OCI-LY3 (cell line): ENCODE measurements around the gene ST6GALNAC5.

Source experiments
- CTCF ChIP-seq: fragments of 200-600, 300-600 bp; sonication (generic); IDR thresholded peaks from 2 replicates; pipeline ENCODE4 v1.5.1; 2014; ENCODE audit warnings: antibody characterized with exemption, low read length, low read depth
- EZH2phosphoT487 ChIP-seq: fragments of 200-600 bp; shearing (Covaris generic); IDR thresholded peaks from 2 replicates; pipeline ENCODE4 v1.6.1; 2018; ENCODE audit warnings: antibody characterized with exemption, mixed run types, low read depth

DNA sequence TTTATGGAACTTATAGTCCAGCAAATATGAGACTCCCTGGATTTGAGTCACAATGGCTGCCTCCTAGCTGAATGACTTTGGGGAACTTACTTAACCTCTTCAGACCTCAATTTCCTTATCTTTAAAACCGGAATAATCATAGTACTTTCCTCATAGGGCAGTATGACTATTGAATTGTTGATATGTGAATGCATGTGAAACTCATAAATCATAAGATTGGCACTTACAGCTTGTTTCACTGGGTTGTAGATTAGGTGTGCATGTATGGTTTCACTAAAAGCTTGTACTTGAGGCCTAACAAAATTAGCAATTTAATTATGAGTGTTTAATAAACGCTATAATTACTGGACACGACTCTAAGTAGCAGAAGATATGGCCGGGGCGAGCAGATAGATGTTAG is 72.5 kb downstream of the ST6GALNAC5 start:
- TF ChIP-seq CTCF (no peak), EZH2phosphoT487 (no peak)
